Activated T-cell treated with anti-CD3 and anti-CD28 coated beads, Interleukin-2, amount 50 U/mL, for 24 hours (primary cell): Measurements from ENCODE around the gene RRAGC.
"Not testable (repeated sequence)": the region's sequence is repeated elsewhere in the genome, so short reads cannot be mapped to it uniquely, and the experiment has no call there.

ENCODE experiments used
- DNase-seq: peaks from one replicate; pipeline ENCODE4 v3.0.0-alpha.2; 2020
- H3K27ac Mint-ChIP-seq: 2 replicates; pipeline ENCODE4 v1.8.0; 2020; ENCODE audit warnings: mild to moderate bottlenecking, mixed read lengths
- H3K27me3 Mint-ChIP-seq: 2 replicates; pipeline ENCODE4 v1.8.0; 2020; ENCODE audit warnings: mixed read lengths
- H3K36me3 Mint-ChIP-seq: 2 replicates; pipeline ENCODE4 v1.8.0; 2020; ENCODE audit warnings: low read depth, mixed read lengths
- H3K4me1 Mint-ChIP-seq: 2 replicates; pipeline ENCODE4 v1.8.0; 2020; ENCODE audit warnings: low read depth, mixed read lengths
- H3K4me3 Mint-ChIP-seq: 2 replicates; pipeline ENCODE4 v1.8.0; 2020; ENCODE audit warnings: mild to moderate bottlenecking, moderate library complexity, mixed read lengths
- H3K9me3 Mint-ChIP-seq: 2 replicates; pipeline ENCODE4 v1.8.0; 2020; ENCODE audit warnings: mixed read lengths

The RRAGC gene

GRCh38 chr1:38817267-38818174 lies 42.1 kb downstream of the RRAGC start:
- Mint-ChIP-seq H3K27ac (no peak overlapping the region), H3K27me3 (peaks cover 83% of the 10 kb centered on the region), H3K36me3 (no peaks in the 10 kb centered on the region), H3K9me3 (no peaks in the 10 kb centered on the region), H3K4me1 (peaks cover 12% of the 10 kb centered on the region), H3K4me3 (peak overlapping the region; percentile 13)
- no peak for DNase-seq

- H3K27ac Mint-ChIP-seq: no peak overlapping the region
- DNase-seq: no peak
- peaks cover 78% of the 10 kb centered on the region for H3K27me3 Mint-ChIP-seq
- H3K36me3 Mint-ChIP-seq: no peaks in the 10 kb centered on the region
- H3K4me3 Mint-ChIP-seq: no peak overlapping the region
- peaks cover 12% of the 10 kb centered on the region for H3K4me1 Mint-ChIP-seq
- H3K9me3 Mint-ChIP-seq: no peaks in the 10 kb centered on the region
Observed at GRCh38 chr1:38815903-38816627, 43.5 kb downstream of the RRAGC start.

- no peaks in the 10 kb centered on the region for H3K9me3 Mint-ChIP-seq
- no peak overlapping the region for H3K27ac Mint-ChIP-seq
- peaks cover 79% of the 10 kb centered on the region for H3K27me3 Mint-ChIP-seq
- H3K36me3 Mint-ChIP-seq: no peaks in the 10 kb centered on the region
- no peak overlapping the region for H3K4me3 Mint-ChIP-seq
- no peak for DNase-seq
- H3K4me1 Mint-ChIP-seq: peaks cover 12% of the 10 kb centered on the region
Observed at GRCh38 chr1:38814984-38815464, 44.5 kb downstream of the RRAGC start.

GRCh38 chr1:38814444-38814983 lies 45.1 kb downstream of the RRAGC start:
- Mint-ChIP-seq H3K27ac (no peak overlapping the region), H3K27me3 (peaks cover 77% of the 10 kb centered on the region), H3K4me1 (peaks cover 12% of the 10 kb centered on the region), H3K36me3 (no peaks in the 10 kb centered on the region), H3K9me3 (no peaks in the 10 kb centered on the region), H3K4me3 (no peak overlapping the region)
- DNase-seq: no peak

- Mint-ChIP-seq H3K4me3 (no peak overlapping the region), H3K9me3 (no peaks in the 10 kb centered on the region), H3K36me3 (no peaks in the 10 kb centered on the region), H3K4me1 (peaks cover 9% of the 10 kb centered on the region), H3K27me3 (peaks cover 79% of the 10 kb centered on the region), H3K27ac (no peak overlapping the region)
- DNase-seq: no peak
Observed at GRCh38 chr1:38812981-38813380, 46.6 kb downstream of the RRAGC start.

GRCh38 chr1:38811466-38811865 lies 48.1 kb downstream of the RRAGC start:
- H3K36me3 Mint-ChIP-seq, H3K27ac Mint-ChIP-seq, H3K4me3 Mint-ChIP-seq, H3K9me3 Mint-ChIP-seq, DNase-seq, H3K4me1 Mint-ChIP-seq: not testable (repeated sequence)
- H3K27me3 Mint-ChIP-seq: peaks cover 78% of the 10 kb centered on the region

GRCh38 chr1:38806090-38806489 lies 53.5 kb downstream of the RRAGC start:
- H3K9me3 Mint-ChIP-seq: no peaks in the 10 kb centered on the region
- no peak overlapping the region for H3K27ac Mint-ChIP-seq
- DNase-seq: no peak
- H3K4me1 Mint-ChIP-seq: peaks cover 7% of the 10 kb centered on the region
- no peak overlapping the region for H3K4me3 Mint-ChIP-seq
- peaks cover 82% of the 10 kb centered on the region for H3K27me3 Mint-ChIP-seq
- no peaks in the 10 kb centered on the region for H3K36me3 Mint-ChIP-seq

GRCh38 chr1:38805036-38805435 lies 54.5 kb downstream of the RRAGC start:
- Mint-ChIP-seq H3K9me3 (no peaks in the 10 kb centered on the region), H3K27me3 (peaks cover 72% of the 10 kb centered on the region), H3K36me3 (no peaks in the 10 kb centered on the region), H3K4me3 (no peak overlapping the region), H3K27ac (no peak overlapping the region), H3K4me1 (peaks cover 7% of the 10 kb centered on the region)
- DNase-seq: no peak

GRCh38 chr1:38804062-38804886 lies 55.3 kb downstream of the RRAGC start:
- H3K36me3 Mint-ChIP-seq: no peaks in the 10 kb centered on the region
- peak overlapping the region; percentile 63 for H3K4me3 Mint-ChIP-seq
- peaks cover 69% of the 10 kb centered on the region for H3K27me3 Mint-ChIP-seq
- no peak overlapping the region for H3K27ac Mint-ChIP-seq
- no peaks in the 10 kb centered on the region for H3K9me3 Mint-ChIP-seq
- H3K4me1 Mint-ChIP-seq: peaks cover 7% of the 10 kb centered on the region
- DNase-seq: no peak

GRCh38 chr1:38803647-38804046 lies 55.9 kb downstream of the RRAGC start:
- H3K4me1 Mint-ChIP-seq: peaks cover 7% of the 10 kb centered on the region
- H3K36me3 Mint-ChIP-seq: no peaks in the 10 kb centered on the region
- DNase-seq: no peak
- H3K27me3 Mint-ChIP-seq: peaks cover 69% of the 10 kb centered on the region
- no peak overlapping the region for H3K27ac Mint-ChIP-seq
- no peaks in the 10 kb centered on the region for H3K9me3 Mint-ChIP-seq
- peak overlapping the region; percentile 41 for H3K4me3 Mint-ChIP-seq

- peaks cover 7% of the 10 kb centered on the region for H3K4me1 Mint-ChIP-seq
- no peaks in the 10 kb centered on the region for H3K9me3 Mint-ChIP-seq
- H3K36me3 Mint-ChIP-seq: no peaks in the 10 kb centered on the region
- H3K27me3 Mint-ChIP-seq: peaks cover 49% of the 10 kb centered on the region
- no peak for DNase-seq
- H3K4me3 Mint-ChIP-seq: no peak overlapping the region
- H3K27ac Mint-ChIP-seq: no peak overlapping the region
Observed at GRCh38 chr1:38800720-38801671, 58.6 kb downstream of the RRAGC start.

- Mint-ChIP-seq H3K27me3 (peaks cover 56% of the 10 kb centered on the region), H3K36me3 (no peaks in the 10 kb centered on the region), H3K4me1 (no peaks in the 10 kb centered on the region), H3K27ac (no peak overlapping the region), H3K4me3 (no peak overlapping the region), H3K9me3 (peaks cover 13% of the 10 kb centered on the region)
- no peak for DNase-seq
Observed at GRCh38 chr1:38793299-38793698, 66.3 kb downstream of the RRAGC start.

GRCh38 chr1:38791892-38792291 lies 67.7 kb downstream of the RRAGC start:
- Mint-ChIP-seq H3K27me3 (peaks cover 69% of the 10 kb centered on the region), H3K36me3 (no peaks in the 10 kb centered on the region), H3K27ac (no peak overlapping the region), H3K4me3 (no peak overlapping the region), H3K4me1 (no peaks in the 10 kb centered on the region), H3K9me3 (peaks cover 13% of the 10 kb centered on the region)
- DNase-seq: no peak
